HG03565 (cell line): ENCODE results near the gene TIGD4.
"Not testable (repeated sequence)": the region's sequence is repeated elsewhere in the genome, so short reads cannot be mapped to it uniquely, and the experiment has no call there.

Experiments used
- ATAC-seq: cut with Tn5 transposase; IDR thresholded peaks from one replicate; pipeline ENCODE4 v1.9.1; 2021; ENCODE audit warnings: mild to moderate bottlenecking, moderate library complexity; ENCODE audit not compliant: unreplicated experiment

The TIGD4 gene

GRCh38 chr4:152784490-152785350 lies 5.2 kb upstream of the TIGD4 start:
- no peak for ATAC-seq

GRCh38 chr4:152780267-152780778 lies 793 bp upstream of the TIGD4 start:
- no peak for ATAC-seq

- peak; percentile 18 for ATAC-seq
Observed at GRCh38 chr4:152778656-152779512, 646 bp downstream of the TIGD4 start.

- no peak for ATAC-seq
Observed at GRCh38 chr4:152777488-152777887, 2.0 kb downstream of the TIGD4 start.

GRCh38 chr4:152776352-152776751 lies 3.2 kb downstream of the TIGD4 start:
- no peak for ATAC-seq

GRCh38 chr4:152773953-152774352 lies 5.6 kb downstream of the TIGD4 start:
- no peak for ATAC-seq

GRCh38 chr4:152773339-152773738 lies 6.2 kb downstream of the TIGD4 start:
- ATAC-seq: no peak

GRCh38 chr4:152771741-152772533 lies 7.6 kb downstream of the TIGD4 start:
- ATAC-seq: peak; percentile 88

GRCh38 chr4:152765069-152765737 lies 14.3 kb downstream of the TIGD4 start:
- not testable (repeated sequence) for ATAC-seq

- no peak for ATAC-seq
Observed at GRCh38 chr4:152763796-152764195, 15.7 kb downstream of the TIGD4 start.

- ATAC-seq: no peak
Observed at GRCh38 chr4:152748619-152749018, 30.9 kb downstream of the TIGD4 start.

- ATAC-seq: no peak
Observed at GRCh38 chr4:152747444-152747843, 32.1 kb downstream of the TIGD4 start.

GRCh38 chr4:152738827-152739226 lies 40.7 kb downstream of the TIGD4 start:
- no peak for ATAC-seq

- no peak for ATAC-seq
Observed at GRCh38 chr4:152735906-152736305, 43.6 kb downstream of the TIGD4 start.

- no peak for ATAC-seq
Observed at GRCh38 chr4:152735396-152735859, 44.1 kb downstream of the TIGD4 start.

- ATAC-seq: no peak
Observed at GRCh38 chr4:152734699-152735050, 44.9 kb downstream of the TIGD4 start.

GRCh38 chr4:152734015-152734698 lies 45.4 kb downstream of the TIGD4 start:
- no peak for ATAC-seq

- no peak for ATAC-seq
Observed at GRCh38 chr4:152731997-152732396, 47.5 kb downstream of the TIGD4 start.

GRCh38 chr4:152729466-152729865 lies 50.1 kb downstream of the TIGD4 start:
- no peak for ATAC-seq

- ATAC-seq: no peak
Observed at GRCh38 chr4:152728343-152728742, 51.2 kb downstream of the TIGD4 start.
